HepG2 (cell line): ENCODE data around the gene HPS6. TPM values are rescaled to one million over a fixed set of nuclear protein-coding genes. Genes with fewer than 3 reads are reported as not detected.

Source experiments
- ATF7-NPFF ChIP-seq: sonication (generic); formaldehyde crosslinking; IDR thresholded peaks from 2 replicates; pipeline ENCODE4 v1.8.1; 2023; ENCODE audit warnings: mild to moderate bottlenecking, low read depth, missing genetic modification reagents, moderate library complexity
- CTCF ChIP-seq: sonication (generic); formaldehyde crosslinking; IDR thresholded peaks from 2 replicates; pipeline ENCODE4 v1.5.0; 2020; ENCODE audit warnings: mild to moderate bottlenecking, missing genetic modification reagents, moderate library complexity
- ELK4 ChIP-seq: sonication (generic); formaldehyde crosslinking; IDR thresholded peaks from 2 replicates; pipeline ENCODE4 v1.9.0; 2021; ENCODE audit warnings: missing genetic modification reagents, borderline replicate concordance
- GLI4 ChIP-seq: sonication (generic); formaldehyde crosslinking; IDR thresholded peaks from 2 replicates; pipeline ENCODE4 v1.5.1; 2020; ENCODE audit warnings: missing genetic modification reagents, mild to moderate bottlenecking, moderate library complexity, borderline replicate concordance
- MTA1 ChIP-seq: sonication (generic); formaldehyde crosslinking; IDR thresholded peaks from 2 replicates; pipeline ENCODE4 v1.4.0; 2020; ENCODE audit warnings: missing genetic modification reagents, mild to moderate bottlenecking, borderline replicate concordance
- PATZ1 ChIP-seq: sonication (generic); formaldehyde crosslinking; IDR thresholded peaks from 2 replicates; pipeline ENCODE4 v1.4.0; 2020; ENCODE audit warnings: missing genetic modification reagents
- PRDM4 ChIP-seq: sonication (generic); formaldehyde crosslinking; IDR thresholded peaks from 2 replicates; pipeline ENCODE4 v1.9.0; 2021; ENCODE audit warnings: missing genetic modification reagents, borderline replicate concordance
- ZIK1 ChIP-seq: sonication (generic); formaldehyde crosslinking; IDR thresholded peaks from 2 replicates; pipeline ENCODE4 v1.5.0; 2020; ENCODE audit warnings: mild to moderate bottlenecking, low read depth, missing genetic modification reagents, borderline replicate concordance
- ZNF407 ChIP-seq: sonication (generic); formaldehyde crosslinking; IDR thresholded peaks from one replicate; pipeline ENCODE4 v1.5.1; 2020; ENCODE audit warnings: mild to moderate bottlenecking, missing genetic modification reagents; ENCODE audit errors: not compliant biosample characterization
- ZNF703 ChIP-seq: sonication (generic); formaldehyde crosslinking; IDR thresholded peaks from 2 replicates; pipeline ENCODE4 v1.5.1; 2020; ENCODE audit warnings: missing genetic modification reagents, mild to moderate bottlenecking, moderate library complexity, borderline replicate concordance
- polyA plus RNA-seq, 8 experiments: library from polyadenylated mRNA; depleted of rRNA in 3 of 8; stranded (reverse) in 7 of 8; unstranded in 1 of 8; fragments of >200 nt; fragmentation: Illumina TruSeq in 4 of 8; extraction: Trizol in 4 of 8; gene quantifications; 2 replicates each; pipeline versions ENCODE4 v1.2.1 to v1.2.3, GENCODE V29; 2011 to 2016; ENCODE audit warnings: low read depth in 4 of 8, missing spikeins in 1 of 8, mixed read lengths in 1 of 8; ENCODE audit not compliant: insufficient read depth in 1 of 8
- total RNA-seq, 5 experiments: library from RNA; depleted of rRNA; stranded (reverse); fragments of >200 nt; fragmentation: Illumina TruSeq; extraction: Trizol; gene quantifications; 2 replicates each; pipeline ENCODE4 v1.2.3, GENCODE V29; 2016; ENCODE audit warnings: low read depth in 1 of 5

Gene HPS6
- total and polyA plus RNA-seq, 2 of the 13 experiments (the other 11 are each of a cell fraction or from before 2014, with no cell fraction given): 2.9 to 14.9 TPM

GRCh38 chr10:102065561-102066398 is 631 bp downstream of the HPS6 start (continued):
- TF ChIP-seq ZNF407 (peak; percentile 16), ATF7-NPFF (peak; percentile 28; the same call in 1 of the 2 replicates), ZIK1 (CRISPR knock-in tag) (0 out of 2 replicates have a peak, but pooled peaks have one; percentile 26), ZNF703 (CRISPR knock-in tag) (0 out of 2 replicates have a peak, but pooled peaks have one; percentile 58), GLI4 (CRISPR knock-in tag) (peak; percentile 33; the same call in 1 of the 2 replicates), PATZ1 (peak; percentile 12; the same call in 1 of the 2 replicates), PRDM4 (no peak), CTCF (CRISPR knock-in tag) (peak; percentile 40), ELK4 (no peak), MTA1 (CRISPR knock-in tag) (no peak)
